ENCODE results near the gene TBATA.

TBATA gene

GRCh38 chr10:70760271-70760787 lies 24.8 kb downstream of the TBATA start:
- DNase-seq, result no peak

GRCh38 chr10:70759781-70760180 lies 25.4 kb downstream of the TBATA start:
- DNase-seq, result no peak

- DNase-seq, result no peak
Observed at GRCh38 chr10:70758757-70759514, 26.2 kb downstream of the TBATA start.

- no peak for DNase-seq
Observed at GRCh38 chr10:70757856-70758255, 27.3 kb downstream of the TBATA start.

- no peak for DNase-seq
Observed at GRCh38 chr10:70756700-70757360, 28.3 kb downstream of the TBATA start.

GRCh38 chr10:70753841-70754621 lies 31.1 kb downstream of the TBATA start:
- DNase-seq, result no peak

GRCh38 chr10:70753026-70753663 lies 32.0 kb downstream of the TBATA start:
- no peak for DNase-seq

GRCh38 chr10:70752571-70752970 lies 32.6 kb downstream of the TBATA start:
- DNase-seq, result no peak

GRCh38 chr10:70751991-70752390 lies 33.2 kb downstream of the TBATA start:
- no peak for DNase-seq

- DNase-seq, result no peak
Observed at GRCh38 chr10:70751356-70751755, 33.8 kb downstream of the TBATA start.

GRCh38 chr10:70750156-70750703 lies 34.9 kb downstream of the TBATA start:
- DNase-seq, result no peak

- no peak for DNase-seq
Observed at GRCh38 chr10:70749756-70750155, 35.4 kb downstream of the TBATA start.

- no peak for DNase-seq
Observed at GRCh38 chr10:70748801-70749573, 36.2 kb downstream of the TBATA start.

GRCh38 chr10:70748305-70748704 lies 36.9 kb downstream of the TBATA start:
- DNase-seq, result no peak

- no peak for DNase-seq
Observed at GRCh38 chr10:70747192-70747965, 37.8 kb downstream of the TBATA start.

GRCh38 chr10:70745555-70745954 lies 39.6 kb downstream of the TBATA start:
- no peak for DNase-seq

GRCh38 chr10:70744617-70745143 lies 40.5 kb downstream of the TBATA start:
- no peak for DNase-seq

GRCh38 chr10:70743879-70744278 lies 41.3 kb downstream of the TBATA start:
- no peak for DNase-seq

- DNase-seq, result no peak
Observed at GRCh38 chr10:70743430-70743788, 41.8 kb downstream of the TBATA start.

- DNase-seq, result no peak
Observed at GRCh38 chr10:70742537-70743429, 42.4 kb downstream of the TBATA start.
